ENCODE results near the gene TMEM42.
"Not testable (repeated sequence)": the region's sequence is repeated elsewhere in the genome, so short reads cannot be mapped to it uniquely, and the experiment has no call there.

Gene TMEM42

GRCh38 chr3:44861412-44862225 is at the start of gene TMEM42:
Gene TMEM42, plus strand, starts transcription at chr3:44861912. Its CDS starts 13 bp downstream, at chr3:44861925.
- peak; percentile 98 for DNase-seq (ENCODE audit: low spot score)

GRCh38 chr3:44814751-44815150 is 47.0 kb upstream of the TMEM42 start:
- DNase-seq (ENCODE audit: low spot score) = no peak

- DNase-seq (ENCODE audit: low spot score) = not testable (repeated sequence)
Observed at GRCh38 chr3:44816334-44816733, 45.4 kb upstream of the TMEM42 start.

- not testable (repeated sequence) for DNase-seq (ENCODE audit: low spot score)
Observed at GRCh38 chr3:44821206-44821605, 40.5 kb upstream of the TMEM42 start.

GRCh38 chr3:44825264-44825925 is 36.3 kb upstream of the TMEM42 start:
- no peak for DNase-seq (ENCODE audit: low spot score)

GRCh38 chr3:44827196-44827595 is 34.5 kb upstream of the TMEM42 start:
- DNase-seq (ENCODE audit: low spot score) = no peak

GRCh38 chr3:44831232-44831631 is 30.5 kb upstream of the TMEM42 start:
- no peak for DNase-seq (ENCODE audit: low spot score)

- DNase-seq (ENCODE audit: low spot score) = no peak
Observed at GRCh38 chr3:44832032-44832431, 29.7 kb upstream of the TMEM42 start.

GRCh38 chr3:44832965-44833364 is 28.7 kb upstream of the TMEM42 start:
- no peak for DNase-seq (ENCODE audit: low spot score)

- DNase-seq (ENCODE audit: low spot score) = no peak
Observed at GRCh38 chr3:44833394-44833793, 28.3 kb upstream of the TMEM42 start.

- no peak for DNase-seq (ENCODE audit: low spot score)
Observed at GRCh38 chr3:44835684-44836083, 26.0 kb upstream of the TMEM42 start.

- DNase-seq (ENCODE audit: low spot score) = no peak
Observed at GRCh38 chr3:44842376-44842775, 19.3 kb upstream of the TMEM42 start.

GRCh38 chr3:44845528-44846520 is 15.9 kb upstream of the TMEM42 start:
- no peak for DNase-seq (ENCODE audit: low spot score)

- no peak for DNase-seq (ENCODE audit: low spot score)
Observed at GRCh38 chr3:44848634-44849033, 13.1 kb upstream of the TMEM42 start.

- not testable (repeated sequence) for DNase-seq (ENCODE audit: low spot score)
Observed at GRCh38 chr3:44856663-44857062, 5.0 kb upstream of the TMEM42 start.

GRCh38 chr3:44860117-44860516 is 1.6 kb upstream of the TMEM42 start:
- DNase-seq (ENCODE audit: low spot score) = no peak

GRCh38 chr3:44862226-44862637 is 520 bp downstream of the TMEM42 start:
- DNase-seq (ENCODE audit: low spot score) = no peak

- DNase-seq (ENCODE audit: low spot score) = no peak
Observed at GRCh38 chr3:44865272-44866035, 3.7 kb downstream of the TMEM42 start.

GRCh38 chr3:44867421-44868111 is 5.9 kb downstream of the TMEM42 start:
- DNase-seq (ENCODE audit: low spot score) = no peak

- DNase-seq (ENCODE audit: low spot score) = no peak
Observed at GRCh38 chr3:44870375-44871061, 8.8 kb downstream of the TMEM42 start.
